K562 (cell line): ENCODE measurements around the gene TMEM107. TPM values are rescaled to one million over a fixed set of nuclear protein-coding genes. Genes with fewer than 3 reads are reported as not detected.

Experiments
- BCOR ChIP-seq: fragments of 450-650 bp; IDR thresholded peaks from 2 replicates; pipeline ENCODE4 v1.6.1; 2016
- CBFA2T2 ChIP-seq: fragments of 450-650 bp; conservative IDR thresholded peaks from 2 replicates; pipeline ENCODE4 v1.6.1; 2017; ENCODE audit warnings: mild to moderate bottlenecking
- CREB3L1 ChIP-seq: fragments of 450-650 bp; IDR thresholded peaks from 2 replicates; pipeline ENCODE4 v1.6.1; 2014; ENCODE audit warnings: low read depth, mild to moderate bottlenecking, moderate library complexity, borderline replicate concordance
- CUX1 ChIP-seq: fragments of 200-800 bp; sonication (Bioruptor generic); IDR thresholded peaks from 2 replicates; pipeline ENCODE4 v1.6.1; 2016; ENCODE audit warnings: missing genetic modification characterization, missing compliant biosample characterization
- LCOR ChIP-seq: sonication (generic); formaldehyde crosslinking; IDR thresholded peaks from 2 replicates; pipeline ENCODE4 v1.8.0; 2022; ENCODE audit warnings: mild to moderate bottlenecking, missing genetic modification reagents
- MBD2 ChIP-seq: sonication (generic); IDR thresholded peaks from 2 replicates; pipeline ENCODE4 v1.6.1; 2016; ENCODE audit warnings: low read depth, borderline replicate concordance
- MCM2 ChIP-seq: fragments of 450-650 bp; IDR thresholded peaks from 2 replicates; pipeline ENCODE4 v1.6.1; 2017; ENCODE audit warnings: low read depth, mild to moderate bottlenecking
- MCM5 ChIP-seq: fragments of 450-650 bp; IDR thresholded peaks from 2 replicates; pipeline ENCODE4 v1.6.1; 2016; ENCODE audit warnings: low read depth
- MED1 ChIP-seq: sonication (generic); formaldehyde crosslinking; IDR thresholded peaks from 2 replicates; pipeline ENCODE4 v1.8.1; 2023; ENCODE audit warnings: missing genetic modification reagents, borderline replicate concordance
- MIER1 ChIP-seq: fragments of 450-650 bp; IDR thresholded peaks from 2 replicates; pipeline ENCODE4 v1.6.1; 2016; ENCODE audit warnings: antibody characterized with exemption, mild to moderate bottlenecking, low read depth
- POLR2B ChIP-seq: fragments of 450-650 bp; IDR thresholded peaks from 2 replicates; pipeline ENCODE4 v1.6.1; 2018; ENCODE audit warnings: low read depth; ENCODE audit not compliant: partially characterized antibody
- PTBP1 ChIP-seq: fragments of 200-400 bp; formaldehyde crosslinking; IDR thresholded peaks from 2 replicates; pipeline ENCODE4 v1.6.1; 2017; ENCODE audit warnings: low read depth, low read length
- RBM22 ChIP-seq: fragments of 200-400 bp; formaldehyde crosslinking; IDR thresholded peaks from 2 replicates; pipeline ENCODE4 v1.6.1; 2018; ENCODE audit warnings: low read length, low read depth; ENCODE audit not compliant: poor library complexity, severe bottlenecking
- STAT5A ChIP-seq: IDR thresholded peaks from 2 replicates; pipeline ENCODE4 v1.6.1; 2012; ENCODE audit warnings: low read length, inconsistent platforms, borderline replicate concordance
- STAT5B ChIP-seq: fragments of 250-450 bp; sonication (Bioruptor Pico); IDR thresholded peaks from 2 replicates; pipeline ENCODE4 v1.8.0; 2021; ENCODE audit warnings: mild to moderate bottlenecking, inconsistent platforms
- TEAD2 ChIP-seq: fragments of 450-650 bp; IDR thresholded peaks from 2 replicates; pipeline ENCODE4 v1.6.1; 2016; ENCODE audit warnings: missing genetic modification characterization, control low read depth, missing compliant biosample characterization
- YY1 ChIP-seq, 3 experiments: IDR thresholded peaks; 2 replicates each; pipeline ENCODE4 v1.6.1; 2011; ENCODE audit warnings: low read length in 2 of 3, mild to moderate bottlenecking in 2 of 3, moderate library complexity in 2 of 3, borderline replicate concordance in 1 of 3, control low read depth in 1 of 3, low read depth in 1 of 3; ENCODE audit not compliant: insufficient read depth in 3 of 3, insufficient replicate concordance in 2 of 3, control insufficient read depth in 1 of 3, insufficient read length in 1 of 3; ENCODE audit errors: extremely low read depth in 1 of 3
- ZBTB43 ChIP-seq: sonication (generic); formaldehyde crosslinking; IDR thresholded peaks from 2 replicates; pipeline ENCODE4 v1.8.0; 2023; ENCODE audit warnings: mild to moderate bottlenecking, missing genetic modification reagents
- ZKSCAN1 ChIP-seq: fragments of 150-350 bp; IDR thresholded peaks from 2 replicates; pipeline ENCODE4 v1.6.1; 2016; ENCODE audit warnings: low read depth, low read length
- ZNF282 ChIP-seq: sonication (generic); formaldehyde crosslinking; IDR thresholded peaks from 2 replicates; pipeline ENCODE4 v1.8.1; 2023; ENCODE audit warnings: missing genetic modification reagents
- ZNF696 ChIP-seq: fragments of 250-450 bp; sonication (Bioruptor Pico); conservative IDR thresholded peaks from 2 replicates; pipeline ENCODE4 v1.4.0; 2020; ENCODE audit warnings: mild to moderate bottlenecking, moderate library complexity
- polyA plus RNA-seq, 8 experiments: library from polyadenylated mRNA; depleted of rRNA in 4 of 8; stranded (reverse) in 5 of 8; unstranded in 3 of 8; fragments of >200 nt; fragmentation: Nextera tagmentation in 2 of 8; fragmentation: Illumina TruSeq in 1 of 8; extraction: Ambion mirVana in 2 of 8; extraction: Trizol in 1 of 8; gene quantifications; 2 replicates each; pipeline versions ENCODE4 v1.2.1 to v1.2.3, GENCODE V29; 2011 to 2014; ENCODE audit warnings: inconsistent platforms in 1 of 8, missing spikeins in 1 of 8
- total RNA-seq, 7 experiments: library from RNA; depleted of rRNA in 6 of 7; stranded (reverse); fragments of >200 nt in 6 of 7; fragmentation: Illumina TruSeq in 2 of 7; extraction: Trizol in 2 of 7; gene quantifications; 2 replicates each; pipeline versions ENCODE4 v1.2.1 to v1.2.3, GENCODE V29; 2011 to 2021; ENCODE audit warnings: low replicate concordance in 1 of 7

Gene TMEM107
- total and polyA plus RNA-seq, 9 of the 15 experiments (the other 6 are each of a cell fraction or from before 2014, with no cell fraction given), result 7.1 to 26.2 (median 16.9) TPM

GRCh38 chr17:8187517-8188262 lies 11.5 kb upstream of the TMEM107 start (continued):
- TF ChIP-seq TEAD2 (tag) (no peak), MBD2 (no peak), ZNF696 (CRISPR knock-in tag) (no peak), CUX1 (CRISPR knock-in tag) (no peak), CBFA2T2 (peak; percentile 59), MCM5 (no peak), MED1 (no peak), STAT5A (peak; percentile 26; the same call in 1 of the 2 replicates), POLR2B (no peak), ZKSCAN1 (0 out of 2 replicates have a peak, but pooled peaks have one; percentile 12), RBM22 (no peak), ZNF282 (CRISPR knock-in tag) (no peak), MCM2 (no peak), PTBP1 (0 out of 2 replicates have a peak, but pooled peaks have one; percentile 26), BCOR (no peak), LCOR (CRISPR knock-in tag) (peak; percentile 63; the same call in 1 of the 2 replicates), STAT5B (CRISPR knock-in tag) (no peak), YY1 (IDR thresholded peaks at IDR 0.05; ENCODE audit: borderline replicate concordance in 1 of 3, control insufficient read depth in 1 of 3, extremely low read depth in 1 of 3, insufficient read depth in 3 of 3, insufficient read length in 1 of 3, insufficient replicate concordance in 2 of 3, low read depth in 1 of 3, low read length in 2 of 3) (no peak), MIER1 (no peak), ZBTB43 (CRISPR knock-in tag) (peak; percentile 81; the same call in 1 of the 2 replicates), CREB3L1 (no peak)
